Activated CD4-positive, alpha-beta T cell treated with anti-CD3 and anti-CD28 coated beads for 24 hours (primary cell): ENCODE data around the gene ATF6.

Experiments used
- DNase-seq, 2 donors: peaks; one replicate each; pipeline ENCODE4 v3.0.0-alpha.2; 2020; ENCODE audit warnings: low read depth in 2 of 2

Gene ATF6

GRCh38 chr1:161936786-161937185 is 170.7 kb downstream of the ATF6 start:
- DNase-seq, result no peak

- no peak for DNase-seq
Measured at GRCh38 chr1:161940866-161941591, 174.9 kb downstream of the ATF6 start.

- DNase-seq, result no peak
Measured at GRCh38 chr1:161941726-161942436, 175.8 kb downstream of the ATF6 start.

DNA sequence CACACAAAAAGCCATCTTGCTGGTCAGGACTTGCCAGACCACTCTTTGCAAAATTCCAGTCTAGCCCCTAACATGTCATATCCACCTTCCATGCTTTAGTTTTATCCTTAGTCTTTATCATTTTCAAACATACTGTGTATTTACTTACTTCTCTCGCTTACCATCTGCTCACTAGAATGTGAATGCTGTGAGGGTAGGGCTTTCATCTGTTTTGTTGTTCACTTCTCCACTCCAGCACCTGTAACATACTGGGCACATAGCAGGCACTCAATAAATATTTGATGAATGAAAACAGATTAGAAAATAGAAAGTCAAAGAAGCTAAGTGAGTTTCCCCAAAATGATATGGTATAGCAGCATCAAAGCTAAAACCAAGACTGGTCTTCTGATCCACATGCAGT is 177.6 kb downstream of the ATF6 start:
- no peak for DNase-seq

GRCh38 chr1:161944381-161944780 is 178.3 kb downstream of the ATF6 start:
- no peak for DNase-seq

DNA sequence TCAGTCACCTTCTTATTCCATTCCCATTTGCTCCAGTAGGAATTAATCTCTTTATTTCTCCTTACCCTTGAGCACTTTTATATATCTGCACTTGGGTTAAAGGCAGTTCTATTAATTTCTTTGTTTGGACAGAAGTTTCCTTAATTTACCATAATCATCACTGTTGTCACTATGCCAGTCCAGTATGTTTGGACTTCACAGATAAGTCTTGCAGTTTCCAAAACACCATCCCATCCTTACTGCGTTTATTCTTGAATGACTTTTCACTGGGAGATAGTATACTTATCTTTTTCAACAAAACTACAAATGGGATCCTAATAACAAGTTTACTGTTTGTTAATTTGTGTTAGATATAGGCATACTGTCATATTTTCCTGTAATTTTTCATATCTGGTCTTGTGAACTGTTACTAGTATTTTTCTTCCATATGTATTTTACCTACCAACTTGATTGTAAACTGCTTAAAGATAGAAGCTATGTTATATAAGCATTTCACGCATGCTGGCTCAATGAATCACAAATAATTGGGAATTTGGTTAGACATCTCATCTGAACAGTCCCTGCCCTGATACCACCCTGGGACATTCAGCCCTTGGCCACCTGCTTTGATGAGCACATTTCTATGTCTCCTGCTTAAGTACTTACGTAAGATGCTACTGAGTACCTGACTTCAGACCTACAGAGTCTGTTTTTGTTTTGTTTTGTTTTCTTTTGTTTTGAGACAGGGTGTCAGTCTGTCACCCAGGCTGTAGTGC is 179.4 kb downstream of the ATF6 start:
- DNase-seq, result no peak

DNA sequence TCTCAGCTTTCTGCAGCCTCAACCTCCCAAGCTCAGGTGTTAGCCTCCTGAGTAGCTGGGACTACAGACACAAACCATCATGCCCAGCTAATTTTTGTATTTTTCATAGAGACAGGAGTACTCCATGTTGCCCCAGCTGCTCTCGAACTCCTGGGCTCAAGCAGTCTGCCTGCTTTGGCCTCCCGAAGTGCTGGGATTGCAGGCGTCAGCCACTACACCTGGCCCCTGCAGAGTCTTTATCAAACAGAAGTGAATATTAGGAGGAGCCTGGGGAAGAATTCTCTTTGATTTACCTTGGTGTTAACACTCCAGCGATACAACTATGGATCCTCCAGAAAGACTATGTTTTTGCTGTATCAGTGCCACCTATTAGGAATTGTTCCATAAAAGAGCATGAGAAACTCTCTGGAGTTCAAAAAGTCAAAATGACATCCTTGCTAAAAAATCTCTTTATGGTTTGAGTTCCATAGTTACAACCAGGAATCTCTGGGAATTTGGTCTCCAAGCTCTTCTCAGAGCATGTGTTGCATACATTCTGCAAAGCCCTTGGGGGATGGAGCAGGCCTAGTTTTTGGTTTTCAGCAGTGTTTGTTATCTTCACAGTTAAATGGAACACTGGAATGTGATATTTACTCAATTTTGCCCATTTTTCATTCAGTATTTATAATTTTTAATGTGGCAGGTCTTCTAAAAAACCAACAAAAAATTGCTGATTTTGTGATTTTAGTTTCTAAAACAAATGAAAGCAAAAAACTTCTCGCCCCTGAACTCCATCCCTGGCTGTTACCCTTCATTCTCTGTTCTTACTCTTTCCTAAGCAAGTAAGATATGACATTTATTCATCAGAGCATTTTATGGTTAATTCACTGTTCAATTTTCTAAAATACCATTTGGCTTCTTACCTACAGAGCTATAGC is 180.2 kb downstream of the ATF6 start:
- no peak for DNase-seq

- no peak for DNase-seq
Measured at GRCh38 chr1:161948435-161948834, 182.3 kb downstream of the ATF6 start.

- no peak for DNase-seq
Measured at GRCh38 chr1:161949548-161949947, 183.4 kb downstream of the ATF6 start.

DNA sequence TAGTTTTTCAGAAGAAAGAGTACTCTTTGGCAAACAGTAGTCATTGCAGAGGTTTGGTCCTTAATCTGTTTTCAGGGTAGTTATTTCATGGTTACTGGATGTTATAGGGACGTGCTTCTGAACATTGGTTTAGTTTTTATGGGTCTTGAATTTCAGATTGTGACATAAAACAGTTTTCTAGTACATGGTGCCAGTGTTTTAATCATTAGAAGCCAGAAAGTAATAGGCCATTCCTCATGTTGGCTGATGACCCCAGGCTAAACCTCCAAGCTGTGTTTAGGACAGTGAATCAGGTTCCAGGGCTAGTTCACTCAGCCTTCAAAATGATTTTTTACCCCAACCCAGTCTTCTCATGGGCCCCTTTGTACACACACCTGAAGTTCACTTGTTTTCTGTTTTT is 184.3 kb downstream of the ATF6 start:
- no peak for DNase-seq

- DNase-seq, result no peak
Measured at GRCh38 chr1:161951646-161952045, 185.5 kb downstream of the ATF6 start.

- DNase-seq, result no peak
Measured at GRCh38 chr1:161952607-161953172, 186.6 kb downstream of the ATF6 start.

- no peak for DNase-seq
Measured at GRCh38 chr1:161953256-161953920, 187.3 kb downstream of the ATF6 start.

DNA sequence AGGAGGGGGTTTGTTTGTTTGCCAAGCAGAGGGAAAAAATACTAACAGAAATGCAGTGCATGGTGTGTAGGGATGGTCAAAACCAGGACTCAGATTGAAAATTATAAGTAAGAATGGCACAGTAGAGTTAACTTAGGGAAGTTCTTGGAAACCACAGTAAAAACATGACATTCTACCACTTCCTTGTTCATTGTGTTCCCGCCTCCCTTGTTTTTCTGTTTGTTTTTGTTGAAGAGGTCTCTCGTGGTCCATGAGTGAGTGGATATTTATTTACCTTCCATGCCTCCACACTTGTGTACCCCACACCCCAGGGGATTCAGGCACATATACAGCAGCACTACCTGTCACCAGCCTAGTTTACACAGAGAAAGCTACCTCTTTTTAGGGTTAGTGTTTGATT is 187.9 kb downstream of the ATF6 start:
- no peak for DNase-seq

GRCh38 chr1:161954466-161954865 is 188.3 kb downstream of the ATF6 start:
- DNase-seq, result no peak

DNA sequence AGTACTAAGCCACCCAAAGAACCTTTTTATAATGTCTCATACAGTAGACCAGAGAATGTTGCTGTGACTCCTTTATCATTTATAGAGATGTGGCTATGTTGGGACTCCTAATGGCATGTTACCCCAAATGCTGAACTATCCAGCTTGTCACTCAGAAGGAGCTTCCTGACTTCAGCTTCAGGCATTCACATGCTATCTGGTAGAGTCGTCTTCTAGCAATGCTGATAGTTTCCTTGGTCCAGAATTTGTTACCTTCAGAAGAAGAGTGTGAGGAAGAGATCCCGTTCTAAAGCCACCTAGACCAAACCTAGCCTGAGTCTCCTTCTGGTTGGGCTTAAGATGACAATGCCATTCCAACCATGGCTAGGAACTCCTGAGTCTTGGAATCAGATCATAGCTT is 189.5 kb downstream of the ATF6 start:
- DNase-seq, result no peak

- no peak for DNase-seq
Measured at GRCh38 chr1:161956097-161956496, 190.0 kb downstream of the ATF6 start.

DNA sequence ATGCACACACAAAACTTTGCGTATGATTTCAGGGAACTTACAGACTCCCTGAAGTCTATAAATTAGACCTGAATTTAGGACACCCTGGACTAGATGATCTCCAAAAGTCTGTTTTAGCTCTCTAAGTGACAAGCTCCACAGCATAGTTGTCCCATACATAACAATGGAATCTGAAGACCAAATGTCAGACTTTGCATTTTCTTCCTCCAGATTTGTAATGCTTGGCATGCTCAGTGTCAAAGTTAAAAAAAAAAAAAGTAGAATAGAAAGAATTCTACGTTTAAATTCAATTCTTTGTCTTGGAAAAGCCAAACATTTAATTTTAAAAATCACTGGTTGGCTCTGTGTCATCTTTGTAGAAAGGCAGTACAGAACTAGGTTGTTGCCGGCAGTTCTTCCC is 190.8 kb downstream of the ATF6 start:
- DNase-seq, result no peak

- no peak for DNase-seq
Measured at GRCh38 chr1:161958425-161958824, 192.3 kb downstream of the ATF6 start.

DNA sequence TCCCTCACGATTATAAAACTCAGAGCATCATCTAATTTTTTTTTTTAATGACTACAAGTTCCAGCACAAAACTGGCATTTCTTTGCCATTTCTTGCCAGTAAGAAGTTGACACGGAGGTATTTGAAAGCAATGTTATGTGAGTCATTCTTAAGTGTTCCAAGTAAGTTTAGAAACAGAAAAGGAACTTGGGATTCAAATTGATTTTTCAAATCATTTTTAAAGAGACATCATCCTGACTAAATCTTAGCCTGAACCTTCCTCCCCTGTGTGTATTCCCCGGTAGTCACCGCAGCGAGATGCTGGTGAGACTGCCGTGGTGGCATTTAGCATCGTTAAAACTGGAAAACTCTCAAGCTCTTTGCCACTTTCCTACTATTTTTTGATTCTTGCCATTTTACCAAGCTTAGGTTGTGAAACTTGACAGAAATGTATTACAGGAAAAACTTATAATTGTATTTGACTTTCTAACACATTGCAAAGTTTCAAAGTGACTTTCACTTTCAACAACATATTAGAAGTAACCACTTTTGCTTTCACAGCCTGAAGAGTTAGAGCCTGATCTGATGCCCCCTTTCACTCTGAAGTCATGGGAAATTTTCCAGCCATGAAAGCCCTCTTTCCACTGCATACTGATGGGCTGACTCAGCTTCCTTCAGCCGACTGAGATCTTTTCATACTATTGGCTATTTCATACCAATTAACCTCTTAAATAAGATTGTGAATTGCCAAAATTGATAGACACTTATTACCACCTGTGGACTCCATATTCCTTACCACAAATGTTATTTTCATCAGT is 196.2 kb downstream of the ATF6 start:
- DNase-seq, result peak; percentile 13 to 41
